SK-N-SH (cell line): ENCODE results near the gene TMEM38A. TPM values are rescaled to one million over a fixed set of nuclear protein-coding genes. Genes with fewer than 3 reads are reported as not detected.

Experiments
- CTCF ChIA-PET: fragments of 300-600, 350-600 bp; formaldehyde crosslinking; extraction: SDS; loops from one replicate; lab custom pipeline; 2021; lab: Yijun Ruan, JAX
- POLR2A ChIA-PET: fragments of 350-600 bp; sonication (Branson Sonifier 250); formaldehyde crosslinking; extraction: SDS; loops from one replicate; lab custom pipeline; 2020; ENCODE audit warnings: antibody characterized with exemption, inconsistent platforms; lab: Yijun Ruan, JAX
- DNase-seq: peaks from one replicate; pipeline ENCODE4 v3.0.0; 2012
- H2AFZ ChIP-seq: fragments of 200-600 bp; sonication (generic); 2 replicates; pipeline ENCODE4 v1.8.1; 2016; ENCODE audit warnings: antibody characterized with exemption, mild to moderate bottlenecking, low read depth
- H3F3A ChIP-seq: fragments of 200-600 bp; sonication (generic); replicated peaks from 2 replicates; pipeline ENCODE3; 2016; ENCODE audit warnings: antibody characterized with exemption, mild to moderate bottlenecking; ENCODE audit not compliant: insufficient read depth
- H3K27ac ChIP-seq, 2 experiments: fragments of 200-500 bp in 1 of 2; fragments of 200-600 bp in 1 of 2; sonication (Bioruptor generic) in 1 of 2; sonication (generic), shearing (Covaris generic) in 1 of 2; 2 replicates each; pipeline versions ENCODE4 v1.5.1 to v1.6.1; 2014 to 2016; ENCODE audit warnings: low read depth in 2 of 2, inconsistent platforms in 1 of 2, low read length in 1 of 2, mild to moderate bottlenecking in 1 of 2, mixed read lengths in 1 of 2
- H3K27me3 ChIP-seq: fragments of 200-600 bp; sonication (generic), shearing (Covaris generic); 2 replicates; pipeline ENCODE4 v1.6.1; 2016; ENCODE audit warnings: mixed run types; ENCODE audit not compliant: insufficient read depth
- H3K36me3 ChIP-seq, 2 experiments: fragments of 200-500 bp in 1 of 2; fragments of 200-600 bp in 1 of 2; sonication (Bioruptor generic) in 1 of 2; sonication (generic) in 1 of 2; replicated peaks in 1 of 2; 2 replicates each; pipeline versions ENCODE3 to v1.5.1; 2014 to 2016; ENCODE audit warnings: low read length in 1 of 2, mild to moderate bottlenecking in 1 of 2; ENCODE audit not compliant: insufficient read depth in 2 of 2, control insufficient read depth in 1 of 2
- H3K4me1 ChIP-seq, 2 experiments: fragments of 200-500 bp in 1 of 2; fragments of 200-600 bp in 1 of 2; sonication (Bioruptor generic) in 1 of 2; sonication (generic), shearing (Covaris generic) in 1 of 2; 2 replicates each; pipeline versions ENCODE4 v1.5.1 to v1.6.1; 2014 to 2016; ENCODE audit warnings: low read depth in 1 of 2, low read length in 1 of 2, mixed run types in 1 of 2; ENCODE audit not compliant: insufficient read depth in 2 of 2, control insufficient read depth in 1 of 2
- H3K4me2 ChIP-seq: fragments of 200-600 bp; sonication (generic), shearing (Covaris generic); 2 replicates; pipeline ENCODE4 v1.6.1; 2017; ENCODE audit warnings: mixed run types
- H3K4me3 ChIP-seq, 2 experiments: fragments of 200-500 bp in 1 of 2; fragments of 200-600 bp in 1 of 2; sonication (Bioruptor generic) in 1 of 2; sonication (generic), shearing (Covaris generic) in 1 of 2; 2 replicates each; pipeline versions ENCODE4 v1.5.1 to v1.8.1; 2014 to 2016; ENCODE audit warnings: low read depth in 2 of 2, inconsistent platforms in 1 of 2, low read length in 1 of 2, mild to moderate bottlenecking in 1 of 2, mixed read lengths in 1 of 2, moderate library complexity in 1 of 2
- H3K79me2 ChIP-seq: fragments of 200-600 bp; sonication (generic); 2 replicates; pipeline ENCODE4 v1.8.1; 2017; ENCODE audit warnings: mild to moderate bottlenecking; ENCODE audit not compliant: insufficient read depth
- H3K9ac ChIP-seq: fragments of 200-600 bp; sonication (generic); 2 replicates; pipeline ENCODE4 v1.6.1; 2017; ENCODE audit warnings: mixed run types
- H3K9me2 ChIP-seq: fragments of 200-600 bp; sonication (generic); 2 replicates; pipeline ENCODE4 v1.6.1; 2017; ENCODE audit warnings: mixed run types
- H3K9me3 ChIP-seq: fragments of 200-600 bp; sonication (generic); 2 replicates; pipeline ENCODE4 v1.6.1; 2017; ENCODE audit warnings: mixed run types, mild to moderate bottlenecking, moderate library complexity
- H4K20me1 ChIP-seq: fragments of 200-600 bp; sonication (generic); 2 replicates; pipeline ENCODE4 v1.6.1; 2017; ENCODE audit warnings: mild to moderate bottlenecking, mixed run types; ENCODE audit not compliant: insufficient read depth
- CHD2 ChIP-seq: fragments of 150-350 bp; IDR thresholded peaks from 2 replicates; pipeline ENCODE4 v1.6.1; 2018; ENCODE audit warnings: low read length; ENCODE audit not compliant: partially characterized antibody
- FOSL2 ChIP-seq: IDR thresholded peaks from 2 replicates; pipeline ENCODE4 v1.4.0; 2012; ENCODE audit warnings: low read depth, mild to moderate bottlenecking, moderate library complexity, borderline replicate concordance
- FOXJ3 ChIP-seq: sonication (generic); formaldehyde crosslinking; IDR thresholded peaks from 2 replicates; pipeline ENCODE4 v1.5.1; 2020; ENCODE audit warnings: mild to moderate bottlenecking, missing genetic modification reagents
- FOXM1 ChIP-seq: IDR thresholded peaks from 2 replicates; pipeline ENCODE4 v1.4.0; 2012; ENCODE audit warnings: low read depth, mild to moderate bottlenecking
- JUND ChIP-seq: IDR thresholded peaks from 2 replicates; pipeline ENCODE4 v1.4.0; 2012
- MXI1 ChIP-seq: IDR thresholded peaks from 2 replicates; pipeline ENCODE4 v1.6.1; 2012; ENCODE audit warnings: mild to moderate bottlenecking, low read depth, low read length, improper control_type of control experiment
- NRF1 ChIP-seq: IDR thresholded peaks from 2 replicates; pipeline ENCODE4 v1.6.1; 2012; ENCODE audit warnings: low read depth, mild to moderate bottlenecking, low read length
- POLR2AphosphoS5 ChIP-seq: IDR thresholded peaks from 2 replicates; pipeline ENCODE4 v1.6.1; 2012; ENCODE audit warnings: low read depth, low read length
- RAD21 ChIP-seq: IDR thresholded peaks from 2 replicates; pipeline ENCODE4 v1.6.1; 2012; ENCODE audit warnings: mild to moderate bottlenecking, low read length
- RFX5 ChIP-seq: IDR thresholded peaks from 2 replicates; pipeline ENCODE4 v1.6.1; 2012; ENCODE audit warnings: mild to moderate bottlenecking, improper control_type of control experiment, low read length
- SIN3A ChIP-seq: IDR thresholded peaks from 2 replicates; pipeline ENCODE4 v1.6.1; 2012; ENCODE audit warnings: low read depth, mild to moderate bottlenecking, low read length, moderate library complexity, borderline replicate concordance
- TAF1 ChIP-seq: IDR thresholded peaks from 2 replicates; pipeline ENCODE4 v1.6.1; 2012; ENCODE audit warnings: low read depth, mild to moderate bottlenecking, low read length, moderate library complexity, borderline replicate concordance
- TCF12 ChIP-seq: IDR thresholded peaks from 2 replicates; pipeline ENCODE4 v1.4.0; 2012
- TEAD4 ChIP-seq: IDR thresholded peaks from 2 replicates; pipeline ENCODE4 v1.4.0; 2012; ENCODE audit warnings: mild to moderate bottlenecking, borderline replicate concordance; ENCODE audit not compliant: insufficient read depth
- YY1 ChIP-seq: IDR thresholded peaks from 2 replicates; pipeline ENCODE4 v1.4.0; 2012; ENCODE audit warnings: low read depth, mild to moderate bottlenecking
- WGBS: methylation state at CpG from one replicate; pipeline ENCODE4 v1.1.6; 2017; ENCODE audit warnings: low lambda C conversion rate; 5-methylcytosine and 5-hydroxymethylcytosine counted together
- polyA plus RNA-seq, 3 experiments: library from polyadenylated mRNA; depleted of rRNA; stranded (reverse); fragments of >200 nt; gene quantifications; 2 replicates each; pipeline ENCODE4 v1.2.3, GENCODE V29; 2012
- TF ChIP-seq, protein P1 (sequence below): fragments of 150-350 bp; IDR thresholded peaks from 2 replicates; pipeline ENCODE4 v1.6.1; 2016; ENCODE audit warnings: mild to moderate bottlenecking, low read depth, low read length
- TF ChIP-seq, protein P2 (sequence below): fragments of 150-350 bp; IDR thresholded peaks from 2 replicates; pipeline ENCODE4 v1.6.1; 2017; ENCODE audit warnings: antibody characterized with exemption, low read length, low read depth, borderline replicate concordance
- TF ChIP-seq, protein P3 (sequence below): fragments of 200-600 bp; sonication (generic); IDR thresholded peaks from 2 replicates; pipeline ENCODE4 v1.6.1; 2017; ENCODE audit warnings: antibody characterized with exemption, mild to moderate bottlenecking, moderate library complexity
- TF ChIP-seq, protein P4 (sequence below): IDR thresholded peaks from 2 replicates; pipeline ENCODE4; 2012
- TF ChIP-seq, protein P5 (sequence below): IDR thresholded peaks from 2 replicates; pipeline ENCODE4 v1.6.1; 2012; ENCODE audit warnings: mild to moderate bottlenecking, low read depth, low read length, moderate library complexity
- TF ChIP-seq, protein P6 (sequence below): IDR thresholded peaks from 2 replicates; pipeline ENCODE4 v1.4.0; 2012; ENCODE audit warnings: low read depth

Gene TMEM38A
- polyA plus RNA-seq, 1 of the 3 experiments (the other 2 are of a cell fraction): 3.3 TPM

DNA sequence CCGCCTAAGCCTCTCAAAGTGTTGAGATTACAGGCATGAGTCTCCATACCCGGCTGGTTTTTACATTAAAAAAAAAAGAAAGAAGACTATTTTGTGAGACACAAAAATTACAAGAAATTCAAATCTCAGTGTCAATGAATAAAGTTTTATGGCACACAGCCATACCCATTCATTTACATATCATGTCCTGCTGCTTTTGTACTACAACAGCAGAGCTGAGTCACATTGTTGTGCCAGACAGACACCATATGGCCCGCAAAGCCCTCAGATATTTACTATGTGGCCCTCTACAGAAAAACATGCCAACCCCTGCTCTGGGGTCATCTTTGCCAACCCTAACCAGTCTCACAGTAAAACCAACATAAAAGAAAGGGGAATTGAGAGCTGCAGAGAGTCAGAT is 6.3 kb upstream of the TMEM38A start:
- peaks cover 56 to 63% of the 10 kb centered on the region in 2 experiments for H3K36me3 ChIP-seq
- TF ChIP-seq, protein P1, sequence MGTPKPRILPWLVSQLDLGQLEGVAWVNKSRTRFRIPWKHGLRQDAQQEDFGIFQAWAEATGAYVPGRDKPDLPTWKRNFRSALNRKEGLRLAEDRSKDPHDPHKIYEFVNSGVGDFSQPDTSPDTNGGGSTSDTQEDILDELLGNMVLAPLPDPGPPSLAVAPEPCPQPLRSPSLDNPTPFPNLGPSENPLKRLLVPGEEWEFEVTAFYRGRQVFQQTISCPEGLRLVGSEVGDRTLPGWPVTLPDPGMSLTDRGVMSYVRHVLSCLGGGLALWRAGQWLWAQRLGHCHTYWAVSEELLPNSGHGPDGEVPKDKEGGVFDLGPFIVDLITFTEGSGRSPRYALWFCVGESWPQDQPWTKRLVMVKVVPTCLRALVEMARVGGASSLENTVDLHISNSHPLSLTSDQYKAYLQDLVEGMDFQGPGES: no peak
- TF ChIP-seq NRF1 (no peak), POLR2AphosphoS5 (no peak), SIN3A (no peak), TAF1 (no peak), MXI1 (no peak), RAD21 (no peak)
- TF ChIP-seq, protein P2, sequence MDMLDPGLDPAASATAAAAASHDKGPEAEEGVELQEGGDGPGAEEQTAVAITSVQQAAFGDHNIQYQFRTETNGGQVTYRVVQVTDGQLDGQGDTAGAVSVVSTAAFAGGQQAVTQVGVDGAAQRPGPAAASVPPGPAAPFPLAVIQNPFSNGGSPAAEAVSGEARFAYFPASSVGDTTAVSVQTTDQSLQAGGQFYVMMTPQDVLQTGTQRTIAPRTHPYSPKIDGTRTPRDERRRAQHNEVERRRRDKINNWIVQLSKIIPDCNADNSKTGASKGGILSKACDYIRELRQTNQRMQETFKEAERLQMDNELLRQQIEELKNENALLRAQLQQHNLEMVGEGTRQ: no peak
- TF ChIP-seq, protein P3, sequence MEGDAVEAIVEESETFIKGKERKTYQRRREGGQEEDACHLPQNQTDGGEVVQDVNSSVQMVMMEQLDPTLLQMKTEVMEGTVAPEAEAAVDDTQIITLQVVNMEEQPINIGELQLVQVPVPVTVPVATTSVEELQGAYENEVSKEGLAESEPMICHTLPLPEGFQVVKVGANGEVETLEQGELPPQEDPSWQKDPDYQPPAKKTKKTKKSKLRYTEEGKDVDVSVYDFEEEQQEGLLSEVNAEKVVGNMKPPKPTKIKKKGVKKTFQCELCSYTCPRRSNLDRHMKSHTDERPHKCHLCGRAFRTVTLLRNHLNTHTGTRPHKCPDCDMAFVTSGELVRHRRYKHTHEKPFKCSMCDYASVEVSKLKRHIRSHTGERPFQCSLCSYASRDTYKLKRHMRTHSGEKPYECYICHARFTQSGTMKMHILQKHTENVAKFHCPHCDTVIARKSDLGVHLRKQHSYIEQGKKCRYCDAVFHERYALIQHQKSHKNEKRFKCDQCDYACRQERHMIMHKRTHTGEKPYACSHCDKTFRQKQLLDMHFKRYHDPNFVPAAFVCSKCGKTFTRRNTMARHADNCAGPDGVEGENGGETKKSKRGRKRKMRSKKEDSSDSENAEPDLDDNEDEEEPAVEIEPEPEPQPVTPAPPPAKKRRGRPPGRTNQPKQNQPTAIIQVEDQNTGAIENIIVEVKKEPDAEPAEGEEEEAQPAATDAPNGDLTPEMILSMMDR: no peak
- TF ChIP-seq, all 33 proteins: peak for 0
- H3F3A ChIP-seq: no peaks in the 10 kb centered on the region
- H3K9me3 ChIP-seq: no peaks in the 10 kb centered on the region
- H3K27me3 ChIP-seq: no peaks in the 10 kb centered on the region
- no peak overlapping the region for H3K4me2 ChIP-seq
- DNase-seq: no peak
- peaks cover 77% of the 10 kb centered on the region for H3K79me2 ChIP-seq
- H3K27ac ChIP-seq: no peak overlapping the region
- no peaks in the 10 kb centered on the region for H3K9me2 ChIP-seq
- CTCF ChIA-PET: no interaction called here
- H3K4me3 ChIP-seq: no peak overlapping the region
- no peak overlapping the region for H2AFZ ChIP-seq
- 95% methylated on average over 3 of the region's 3 CpGs for WGBS
- no peak overlapping the region for H3K9ac ChIP-seq
- POLR2A ChIA-PET: no interaction called here
- peaks cover 7 to 9% of the 10 kb centered on the region in 2 experiments; a peak in 3 of 4 replicates for H3K4me1 ChIP-seq
- peaks cover 37% of the 10 kb centered on the region for H4K20me1 ChIP-seq

DNA sequence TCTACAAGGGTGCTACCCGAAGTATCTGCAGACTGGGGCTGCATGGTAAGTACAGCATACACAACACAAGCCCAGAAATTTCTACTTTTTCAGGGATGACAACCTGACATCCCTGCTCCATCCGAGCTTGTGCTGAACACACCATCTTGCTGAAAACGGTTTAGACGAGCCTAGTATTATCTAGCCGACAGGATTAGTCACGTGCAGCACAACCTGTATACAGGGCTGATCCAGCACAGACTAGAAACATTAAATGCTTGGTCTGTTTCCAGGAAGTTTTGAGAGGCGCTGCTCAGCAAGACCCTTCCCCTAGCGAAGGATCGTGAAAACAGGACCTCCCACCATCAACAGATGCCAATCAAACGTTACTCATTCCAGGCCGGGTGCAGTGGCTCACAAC is 5.2 kb upstream of the TMEM38A start:
- Histone ChIP-seq H3K27me3 (no peaks in the 10 kb centered on the region), H4K20me1 (peaks cover 37% of the 10 kb centered on the region), H3K4me2 (no peak overlapping the region), H3K36me3 (peaks cover 51 to 63% of the 10 kb centered on the region in 2 experiments), H3K9me2 (no peaks in the 10 kb centered on the region), H2AFZ (no peak overlapping the region), H3F3A (no peaks in the 10 kb centered on the region), H3K4me3 (no peak overlapping the region), H3K79me2 (peaks cover 78% of the 10 kb centered on the region), H3K9me3 (no peaks in the 10 kb centered on the region), H3K27ac (no peak overlapping the region), H3K4me1 (peaks cover 7 to 9% of the 10 kb centered on the region in 2 experiments; a peak in 3 of 4 replicates), H3K9ac (no peak overlapping the region)
- 90% methylated on average over 9 of the region's 11 CpGs for WGBS
- CTCF ChIA-PET: no interaction called here
- no peak for DNase-seq
- POLR2A ChIA-PET: no interaction called here
- TF ChIP-seq TEAD4: no peak
- no peak for TF ChIP-seq YY1
- TF ChIP-seq TCF12: no peak
- no peak for TF ChIP-seq RFX5
- no peak for TF ChIP-seq FOXJ3 (CRISPR knock-in tag)
- no peak for TF ChIP-seq FOXM1
- TF ChIP-seq, protein P4, sequence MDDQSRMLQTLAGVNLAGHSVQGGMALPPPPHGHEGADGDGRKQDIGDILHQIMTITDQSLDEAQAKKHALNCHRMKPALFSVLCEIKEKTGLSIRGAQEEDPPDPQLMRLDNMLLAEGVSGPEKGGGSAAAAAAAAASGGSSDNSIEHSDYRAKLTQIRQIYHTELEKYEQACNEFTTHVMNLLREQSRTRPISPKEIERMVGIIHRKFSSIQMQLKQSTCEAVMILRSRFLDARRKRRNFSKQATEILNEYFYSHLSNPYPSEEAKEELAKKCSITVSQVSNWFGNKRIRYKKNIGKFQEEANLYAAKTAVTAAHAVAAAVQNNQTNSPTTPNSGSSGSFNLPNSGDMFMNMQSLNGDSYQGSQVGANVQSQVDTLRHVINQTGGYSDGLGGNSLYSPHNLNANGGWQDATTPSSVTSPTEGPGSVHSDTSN: no peak
- TF ChIP-seq, protein P5, sequence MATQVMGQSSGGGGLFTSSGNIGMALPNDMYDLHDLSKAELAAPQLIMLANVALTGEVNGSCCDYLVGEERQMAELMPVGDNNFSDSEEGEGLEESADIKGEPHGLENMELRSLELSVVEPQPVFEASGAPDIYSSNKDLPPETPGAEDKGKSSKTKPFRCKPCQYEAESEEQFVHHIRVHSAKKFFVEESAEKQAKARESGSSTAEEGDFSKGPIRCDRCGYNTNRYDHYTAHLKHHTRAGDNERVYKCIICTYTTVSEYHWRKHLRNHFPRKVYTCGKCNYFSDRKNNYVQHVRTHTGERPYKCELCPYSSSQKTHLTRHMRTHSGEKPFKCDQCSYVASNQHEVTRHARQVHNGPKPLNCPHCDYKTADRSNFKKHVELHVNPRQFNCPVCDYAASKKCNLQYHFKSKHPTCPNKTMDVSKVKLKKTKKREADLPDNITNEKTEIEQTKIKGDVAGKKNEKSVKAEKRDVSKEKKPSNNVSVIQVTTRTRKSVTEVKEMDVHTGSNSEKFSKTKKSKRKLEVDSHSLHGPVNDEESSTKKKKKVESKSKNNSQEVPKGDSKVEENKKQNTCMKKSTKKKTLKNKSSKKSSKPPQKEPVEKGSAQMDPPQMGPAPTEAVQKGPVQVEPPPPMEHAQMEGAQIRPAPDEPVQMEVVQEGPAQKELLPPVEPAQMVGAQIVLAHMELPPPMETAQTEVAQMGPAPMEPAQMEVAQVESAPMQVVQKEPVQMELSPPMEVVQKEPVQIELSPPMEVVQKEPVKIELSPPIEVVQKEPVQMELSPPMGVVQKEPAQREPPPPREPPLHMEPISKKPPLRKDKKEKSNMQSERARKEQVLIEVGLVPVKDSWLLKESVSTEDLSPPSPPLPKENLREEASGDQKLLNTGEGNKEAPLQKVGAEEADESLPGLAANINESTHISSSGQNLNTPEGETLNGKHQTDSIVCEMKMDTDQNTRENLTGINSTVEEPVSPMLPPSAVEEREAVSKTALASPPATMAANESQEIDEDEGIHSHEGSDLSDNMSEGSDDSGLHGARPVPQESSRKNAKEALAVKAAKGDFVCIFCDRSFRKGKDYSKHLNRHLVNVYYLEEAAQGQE: no peak
- TF ChIP-seq FOSL2: no peak
- TF ChIP-seq, protein P6, sequence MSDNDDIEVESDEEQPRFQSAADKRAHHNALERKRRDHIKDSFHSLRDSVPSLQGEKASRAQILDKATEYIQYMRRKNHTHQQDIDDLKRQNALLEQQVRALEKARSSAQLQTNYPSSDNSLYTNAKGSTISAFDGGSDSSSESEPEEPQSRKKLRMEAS: no peak
- no peak for TF ChIP-seq JUND
- TF ChIP-seq CHD2: no peak
- TF ChIP-seq RAD21: no peak
